ENCODE measurements around the gene KCNMA1. TPM values are rescaled to one million over a fixed set of nuclear protein-coding genes. Genes with fewer than 3 reads are reported as not detected.

Gene KCNMA1
- polyA plus RNA-seq, 4 donors: 2.7 to 8.6 (median 7.7) TPM

GRCh38 chr10:77197544-77197943 is 440.1 kb downstream of the KCNMA1 start:
- no peak overlapping the region for H3K27ac ChIP-seq (ENCODE audit: low read depth in 1 of 3, low read length in 2 of 3)
- H3K4me1 ChIP-seq (ENCODE audit: control insufficient read depth in 3 of 3, insufficient read depth in 2 of 3, low read depth in 1 of 3, low read length in 2 of 3): no peaks in the 10 kb centered on the region
- DNase-seq (no peak), FAIRE-seq (no peak)
- no peak overlapping the region for H3K4me3 ChIP-seq (ENCODE audit: low read depth in 1 of 3, low read length in 3 of 3)
- H3K36me3 ChIP-seq (ENCODE audit: control insufficient read depth in 3 of 3, insufficient read depth in 2 of 3, low read depth in 1 of 3, low read length in 3 of 3): no peaks in the 10 kb centered on the region
- peaks cover 0 to 5% (median 4%) of the 10 kb centered on the region in 3 donors for H3K27me3 ChIP-seq (ENCODE audit: control insufficient read depth in 3 of 3, insufficient read depth in 3 of 3, low read length in 3 of 3)
- WGBS, 3 donors: 79 to 91% (median 86%) methylated on average over 12 of the region's 12 CpGs
- no peaks in the 10 kb centered on the region for H3K9me3 ChIP-seq (ENCODE audit: control insufficient read depth in 2 of 2, insufficient read depth in 1 of 2, low read depth in 1 of 2, low read length in 1 of 2)

GRCh38 chr10:77196614-77197013 is 441.0 kb downstream of the KCNMA1 start:
- Histone ChIP-seq H3K4me1 (ENCODE audit: control insufficient read depth in 3 of 3, insufficient read depth in 2 of 3, low read depth in 1 of 3, low read length in 2 of 3) (no peaks in the 10 kb centered on the region), H3K9me3 (ENCODE audit: control insufficient read depth in 2 of 2, insufficient read depth in 1 of 2, low read depth in 1 of 2, low read length in 1 of 2) (no peaks in the 10 kb centered on the region), H3K27ac (ENCODE audit: low read depth in 1 of 3, low read length in 2 of 3) (no peak overlapping the region), H3K36me3 (ENCODE audit: control insufficient read depth in 3 of 3, insufficient read depth in 2 of 3, low read depth in 1 of 3, low read length in 3 of 3) (no peaks in the 10 kb centered on the region), H3K4me3 (ENCODE audit: low read depth in 1 of 3, low read length in 3 of 3) (no peak overlapping the region), H3K27me3 (ENCODE audit: control insufficient read depth in 3 of 3, insufficient read depth in 3 of 3, low read length in 3 of 3) (peaks cover 0 to 5% (median 4%) of the 10 kb centered on the region in 3 donors)
- no peak for FAIRE-seq
- WGBS, 3 donors: 73 to 83% (median 81%) methylated on average over 2 of the region's 2 CpGs
- no peak for DNase-seq

DNA sequence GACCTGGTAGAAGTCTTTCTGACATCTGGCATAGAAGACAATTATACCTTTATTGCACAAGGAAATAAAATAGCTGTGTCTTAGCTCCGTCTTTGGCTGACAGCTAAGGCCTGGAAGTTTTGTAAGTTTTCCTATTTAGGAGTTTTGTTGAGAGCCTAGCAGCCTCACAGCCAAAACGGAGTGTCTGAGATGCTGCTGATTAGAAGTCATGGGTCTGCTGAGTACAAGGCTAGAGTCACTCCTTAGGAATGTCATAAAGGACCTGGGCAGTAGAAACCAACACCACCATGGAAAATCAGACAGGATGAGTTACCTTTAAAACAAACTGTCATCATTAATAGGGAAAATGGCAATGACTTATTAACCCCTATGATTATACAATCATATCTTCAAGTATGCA is 442.5 kb downstream of the KCNMA1 start:
- no peak for FAIRE-seq
- no peak for DNase-seq
- Histone ChIP-seq H3K9me3 (ENCODE audit: control insufficient read depth in 2 of 2, insufficient read depth in 1 of 2, low read depth in 1 of 2, low read length in 1 of 2) (no peaks in the 10 kb centered on the region), H3K36me3 (ENCODE audit: control insufficient read depth in 3 of 3, insufficient read depth in 2 of 3, low read depth in 1 of 3, low read length in 3 of 3) (no peaks in the 10 kb centered on the region), H3K27me3 (ENCODE audit: control insufficient read depth in 3 of 3, insufficient read depth in 3 of 3, low read length in 3 of 3) (peaks cover 0 to 8% (median 4%) of the 10 kb centered on the region in 3 donors), H3K4me3 (ENCODE audit: low read depth in 1 of 3, low read length in 3 of 3) (no peak overlapping the region), H3K4me1 (ENCODE audit: control insufficient read depth in 3 of 3, insufficient read depth in 2 of 3, low read depth in 1 of 3, low read length in 2 of 3) (no peaks in the 10 kb centered on the region), H3K27ac (ENCODE audit: low read depth in 1 of 3, low read length in 2 of 3) (no peak overlapping the region)
- WGBS, 3 donors: 49 to 54% (median 53%) methylated on average over 2 of the region's 2 CpGs

DNA sequence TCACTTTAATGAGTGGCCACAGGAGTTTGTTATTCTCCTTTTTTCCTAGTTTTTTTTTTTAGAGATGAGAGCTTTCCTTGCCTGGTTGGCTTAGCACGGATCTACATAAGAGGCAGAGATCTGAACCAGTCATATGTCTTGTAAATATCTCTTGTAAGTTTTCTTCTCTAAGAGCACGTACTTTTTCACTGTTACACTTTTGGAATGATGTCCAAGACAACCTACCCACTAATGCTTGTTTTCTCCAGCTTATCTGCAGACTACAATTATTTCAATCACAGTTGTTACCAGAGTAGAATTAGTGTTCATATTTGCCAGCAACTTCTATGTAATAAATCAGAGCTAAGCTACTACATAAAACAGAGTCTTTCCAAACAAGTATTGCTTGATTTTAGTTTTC is 444.6 kb downstream of the KCNMA1 start:
- H3K36me3 ChIP-seq (ENCODE audit: control insufficient read depth in 3 of 3, insufficient read depth in 2 of 3, low read depth in 1 of 3, low read length in 3 of 3): no peaks in the 10 kb centered on the region
- H3K27ac ChIP-seq (ENCODE audit: low read depth in 1 of 3, low read length in 2 of 3): no peak overlapping the region
- H3K4me1 ChIP-seq (ENCODE audit: control insufficient read depth in 3 of 3, insufficient read depth in 2 of 3, low read depth in 1 of 3, low read length in 2 of 3): no peaks in the 10 kb centered on the region
- FAIRE-seq (no peak), DNase-seq (no peak)
- no peaks in the 10 kb centered on the region for H3K9me3 ChIP-seq (ENCODE audit: control insufficient read depth in 2 of 2, insufficient read depth in 1 of 2, low read depth in 1 of 2, low read length in 1 of 2)
- 53 to 81% (median 75%) methylated on average over 2 of the region's 2 CpGs for WGBS, 3 donors
- no peak overlapping the region for H3K4me3 ChIP-seq (ENCODE audit: low read depth in 1 of 3, low read length in 3 of 3)
- peaks cover 0 to 8% (median 4%) of the 10 kb centered on the region in 3 donors for H3K27me3 ChIP-seq (ENCODE audit: control insufficient read depth in 3 of 3, insufficient read depth in 3 of 3, low read length in 3 of 3)

DNA sequence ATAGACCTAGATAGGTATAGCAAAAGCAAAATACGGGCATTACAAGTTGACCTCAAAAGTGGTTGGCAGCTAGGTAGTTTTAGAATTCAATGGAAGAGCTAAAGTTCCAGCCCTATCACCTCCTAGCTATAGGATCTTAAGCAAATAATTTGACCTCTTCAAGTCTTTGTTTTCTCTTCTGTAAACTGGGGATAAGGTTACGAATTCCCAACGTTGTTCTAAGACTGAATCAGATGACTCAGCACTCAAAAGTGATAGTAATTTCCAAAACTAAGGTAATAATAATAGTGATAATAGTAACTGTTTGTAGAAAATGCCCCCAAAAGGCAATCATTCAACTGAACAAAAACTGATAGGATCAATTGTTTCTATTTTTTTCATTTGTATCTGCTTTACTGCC is 445.2 kb downstream of the KCNMA1 start:
- DNase-seq (no peak), FAIRE-seq (no peak)
- no peak overlapping the region for H3K27ac ChIP-seq (ENCODE audit: low read depth in 1 of 3, low read length in 2 of 3)
- no peak overlapping the region for H3K4me3 ChIP-seq (ENCODE audit: low read depth in 1 of 3, low read length in 3 of 3)
- H3K4me1 ChIP-seq (ENCODE audit: control insufficient read depth in 3 of 3, insufficient read depth in 2 of 3, low read depth in 1 of 3, low read length in 2 of 3): no peaks in the 10 kb centered on the region
- WGBS, 3 donors: 60 to 62% (median 60%) methylated on average over 3 of the region's 3 CpGs
- H3K27me3 ChIP-seq (ENCODE audit: control insufficient read depth in 3 of 3, insufficient read depth in 3 of 3, low read length in 3 of 3): peaks cover 0 to 6% (median 2%) of the 10 kb centered on the region in 3 donors
- H3K9me3 ChIP-seq (ENCODE audit: control insufficient read depth in 2 of 2, insufficient read depth in 1 of 2, low read depth in 1 of 2, low read length in 1 of 2): no peaks in the 10 kb centered on the region
- H3K36me3 ChIP-seq (ENCODE audit: control insufficient read depth in 3 of 3, insufficient read depth in 2 of 3, low read depth in 1 of 3, low read length in 3 of 3): no peaks in the 10 kb centered on the region

DNA sequence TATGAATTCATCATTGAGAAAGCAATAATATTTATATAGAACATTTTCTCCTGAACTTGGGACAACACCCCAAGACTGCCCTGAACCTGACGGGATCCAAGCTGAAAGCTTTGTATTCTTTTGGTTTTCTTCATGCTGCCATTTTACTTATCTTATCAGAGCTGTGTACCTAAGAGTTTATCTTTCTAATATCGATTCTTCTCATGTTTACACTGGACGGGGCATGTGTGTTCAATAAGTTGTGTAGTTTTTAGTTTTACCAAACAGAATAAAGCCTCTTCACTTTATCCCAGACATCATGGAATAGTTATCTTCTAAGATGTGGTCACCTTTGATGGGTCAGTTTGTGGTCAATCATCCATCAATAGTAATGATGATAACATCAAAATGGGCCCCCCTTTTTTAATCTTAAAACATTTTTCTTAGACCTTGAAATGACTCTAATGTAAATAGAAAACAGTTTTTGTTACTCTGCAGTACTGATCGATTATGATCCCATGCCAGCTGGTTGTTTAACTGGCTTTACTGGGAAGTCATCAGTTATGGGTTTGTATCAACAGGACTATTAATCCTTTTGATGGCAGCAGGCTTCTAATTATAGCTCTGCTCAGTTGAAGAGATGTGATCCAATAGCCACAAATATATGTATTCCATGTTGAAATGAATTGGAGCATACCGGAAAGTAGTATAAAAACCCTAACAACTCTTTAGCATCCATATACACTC is 446.1 kb downstream of the KCNMA1 start:
- FAIRE-seq (no peak), DNase-seq (no peak)
- Histone ChIP-seq H3K36me3 (ENCODE audit: control insufficient read depth in 3 of 3, insufficient read depth in 2 of 3, low read depth in 1 of 3, low read length in 3 of 3) (no peaks in the 10 kb centered on the region), H3K27me3 (ENCODE audit: control insufficient read depth in 3 of 3, insufficient read depth in 3 of 3, low read length in 3 of 3) (peaks cover 0 to 5% (median 2%) of the 10 kb centered on the region in 3 donors), H3K27ac (ENCODE audit: low read depth in 1 of 3, low read length in 2 of 3) (no peak overlapping the region), H3K9me3 (ENCODE audit: control insufficient read depth in 2 of 2, insufficient read depth in 1 of 2, low read depth in 1 of 2, low read length in 1 of 2) (no peaks in the 10 kb centered on the region), H3K4me3 (ENCODE audit: low read depth in 1 of 3, low read length in 3 of 3) (no peak overlapping the region), H3K4me1 (ENCODE audit: control insufficient read depth in 3 of 3, insufficient read depth in 2 of 3, low read depth in 1 of 3, low read length in 2 of 3) (no peaks in the 10 kb centered on the region)
- WGBS, 3 donors: 25 to 49% (median 33%) methylated on average over 5 of the region's 5 CpGs

DNA sequence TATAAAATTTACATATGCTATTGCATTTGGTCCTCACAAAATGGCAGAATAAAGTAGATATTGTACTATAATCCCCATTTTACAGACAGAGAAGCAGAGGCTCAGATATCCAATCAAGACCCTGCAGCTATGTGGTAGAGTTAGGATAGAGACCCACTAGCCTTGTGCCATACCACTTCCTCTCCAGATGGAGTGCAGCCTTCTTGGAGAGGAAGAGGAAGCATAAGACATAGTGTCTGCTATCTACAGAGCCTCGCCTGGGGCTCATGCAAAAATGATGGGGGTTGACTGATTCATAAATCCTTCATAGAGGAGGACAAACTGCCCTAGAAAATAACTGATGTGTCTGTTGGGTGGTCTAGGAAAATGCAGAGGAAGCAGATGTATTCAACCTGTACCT is 447.3 kb downstream of the KCNMA1 start:
- no peaks in the 10 kb centered on the region for H3K36me3 ChIP-seq (ENCODE audit: control insufficient read depth in 3 of 3, insufficient read depth in 2 of 3, low read depth in 1 of 3, low read length in 3 of 3)
- H3K4me1 ChIP-seq (ENCODE audit: control insufficient read depth in 3 of 3, insufficient read depth in 2 of 3, low read depth in 1 of 3, low read length in 2 of 3): no peaks in the 10 kb centered on the region
- no peaks in the 10 kb centered on the region for H3K9me3 ChIP-seq (ENCODE audit: control insufficient read depth in 2 of 2, insufficient read depth in 1 of 2, low read depth in 1 of 2, low read length in 1 of 2)
- H3K27me3 ChIP-seq (ENCODE audit: control insufficient read depth in 3 of 3, insufficient read depth in 3 of 3, low read length in 3 of 3): peaks cover 0 to 5% (median 0%) of the 10 kb centered on the region in 3 donors
- FAIRE-seq (no peak), DNase-seq (no peak)
- H3K27ac ChIP-seq (ENCODE audit: low read depth in 1 of 3, low read length in 2 of 3): no peak overlapping the region
- WGBS, 3 donors: 45 to 75% (median 52%) methylated on average over 1 of the region's 1 CpG
- no peak overlapping the region for H3K4me3 ChIP-seq (ENCODE audit: low read depth in 1 of 3, low read length in 3 of 3)

GRCh38 chr10:77189520-77189919 is 448.1 kb downstream of the KCNMA1 start:
- H3K36me3 ChIP-seq (ENCODE audit: control insufficient read depth in 3 of 3, insufficient read depth in 2 of 3, low read depth in 1 of 3, low read length in 3 of 3): no peaks in the 10 kb centered on the region
- H3K4me1 ChIP-seq (ENCODE audit: control insufficient read depth in 3 of 3, insufficient read depth in 2 of 3, low read depth in 1 of 3, low read length in 2 of 3): no peaks in the 10 kb centered on the region
- WGBS, 3 donors: 76 to 83% (median 80%) methylated on average over 4 of the region's 4 CpGs
- DNase-seq (no peak), FAIRE-seq (no peak)
- no peak overlapping the region for H3K27ac ChIP-seq (ENCODE audit: low read depth in 1 of 3, low read length in 2 of 3)
- peaks cover 0 to 5% (median 0%) of the 10 kb centered on the region in 3 donors for H3K27me3 ChIP-seq (ENCODE audit: control insufficient read depth in 3 of 3, insufficient read depth in 3 of 3, low read length in 3 of 3)
- no peaks in the 10 kb centered on the region for H3K9me3 ChIP-seq (ENCODE audit: control insufficient read depth in 2 of 2, insufficient read depth in 1 of 2, low read depth in 1 of 2, low read length in 1 of 2)
- H3K4me3 ChIP-seq (ENCODE audit: low read depth in 1 of 3, low read length in 3 of 3): no peak overlapping the region

DNA sequence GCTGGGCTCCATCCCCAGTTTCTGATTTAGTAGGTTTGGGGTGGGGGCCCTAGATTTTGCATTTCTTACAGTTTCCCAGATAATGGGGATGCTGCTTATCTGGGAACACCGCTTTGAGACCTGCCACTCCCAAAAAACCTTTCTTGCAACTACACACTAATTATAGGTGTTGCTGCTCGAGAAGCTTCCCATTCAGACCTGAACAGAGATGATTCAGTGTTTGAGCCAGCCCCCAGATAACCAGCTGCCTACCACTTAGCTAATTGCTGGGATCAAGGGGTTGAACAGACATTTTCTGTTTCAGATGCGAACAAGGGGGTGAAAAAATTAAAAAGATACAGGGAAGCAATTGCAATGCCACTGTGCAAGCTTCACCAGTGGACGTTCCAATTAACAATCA is 448.5 kb downstream of the KCNMA1 start:
- DNase-seq (no peak), FAIRE-seq (no peak)
- Histone ChIP-seq H3K4me3 (ENCODE audit: low read depth in 1 of 3, low read length in 3 of 3) (no peak overlapping the region), H3K36me3 (ENCODE audit: control insufficient read depth in 3 of 3, insufficient read depth in 2 of 3, low read depth in 1 of 3, low read length in 3 of 3) (no peaks in the 10 kb centered on the region), H3K4me1 (ENCODE audit: control insufficient read depth in 3 of 3, insufficient read depth in 2 of 3, low read depth in 1 of 3, low read length in 2 of 3) (no peaks in the 10 kb centered on the region), H3K27ac (ENCODE audit: low read depth in 1 of 3, low read length in 2 of 3) (no peak overlapping the region), H3K27me3 (ENCODE audit: control insufficient read depth in 3 of 3, insufficient read depth in 3 of 3, low read length in 3 of 3) (peaks cover 0 to 5% (median 0%) of the 10 kb centered on the region in 3 donors), H3K9me3 (ENCODE audit: control insufficient read depth in 2 of 2, insufficient read depth in 1 of 2, low read depth in 1 of 2, low read length in 1 of 2) (no peaks in the 10 kb centered on the region)
- 75 to 81% (median 78%) methylated on average over 4 of the region's 4 CpGs for WGBS, 3 donors

Measured in small intestine (tissue), 7 donors.